H9 (cell line): Measurements from ENCODE around the gene WDR59. TPM values are rescaled to one million over a fixed set of nuclear protein-coding genes. Genes with fewer than 3 reads are reported as not detected.

ENCODE experiments used
- DNase-seq: peaks from one replicate; pipeline ENCODE4 v3.0.0-alpha.2; 2017
- H2AFZ ChIP-seq: one replicate; pipeline ENCODE4 v1.6.1; 2013; ENCODE audit warnings: mild to moderate bottlenecking, low read length, control low read depth, moderate library complexity
- H2AK5ac ChIP-seq: 2 replicates; pipeline ENCODE4 v1.6.1; 2013; ENCODE audit warnings: low read length, control low read depth, mixed read lengths; ENCODE audit not compliant: insufficient read length
- H2BK120ac ChIP-seq: one replicate; pipeline ENCODE4 v1.6.1; 2013; ENCODE audit warnings: low read depth, mild to moderate bottlenecking, low read length, control low read depth, inconsistent platforms; ENCODE audit not compliant: poor library complexity, severe bottlenecking
- H2BK12ac ChIP-seq: 2 replicates; pipeline ENCODE4 v1.6.1; 2013; ENCODE audit warnings: low read length, control low read depth, mixed read lengths, low read depth; ENCODE audit not compliant: insufficient read length
- H2BK15ac ChIP-seq: 2 replicates; pipeline ENCODE4 v1.6.1; 2013; ENCODE audit warnings: low read depth, low read length, control low read depth
- H2BK20ac ChIP-seq: one replicate; pipeline ENCODE4 v1.6.1; 2013; ENCODE audit warnings: low read depth, mild to moderate bottlenecking, low read length, control low read depth, inconsistent platforms; ENCODE audit not compliant: poor library complexity, severe bottlenecking
- H2BK5ac ChIP-seq: 2 replicates; pipeline ENCODE4 v1.6.1; 2013; ENCODE audit warnings: low read length, control low read depth, mixed read lengths; ENCODE audit not compliant: insufficient read length
- H3K14ac ChIP-seq: 2 replicates; pipeline ENCODE4 v1.6.1; 2013; ENCODE audit warnings: low read length, control low read depth; ENCODE audit not compliant: insufficient read depth
- H3K18ac ChIP-seq: 2 replicates; pipeline ENCODE4 v1.6.1; 2013; ENCODE audit warnings: low read depth, mild to moderate bottlenecking, mixed read lengths, low read length, control low read depth; ENCODE audit not compliant: insufficient read length
- H3K23ac ChIP-seq: 2 replicates; pipeline ENCODE4 v1.6.1; 2013; ENCODE audit warnings: low read length, control low read depth, mixed read lengths, low read depth; ENCODE audit not compliant: insufficient read length
- H3K23me2 ChIP-seq: 2 replicates; pipeline ENCODE4 v1.6.1; 2013; ENCODE audit warnings: low read depth, mild to moderate bottlenecking, mixed read lengths, low read length, control low read depth; ENCODE audit not compliant: insufficient read length, poor library complexity, severe bottlenecking
- H3K27ac ChIP-seq: 2 replicates; pipeline ENCODE4 v1.5.1; 2013; ENCODE audit warnings: low read length, control low read depth, mixed read lengths, low read depth; ENCODE audit not compliant: insufficient read length
- H3K27me3 ChIP-seq: 2 replicates; pipeline ENCODE4 v1.6.1; 2013; ENCODE audit warnings: low read length, control low read depth, inconsistent platforms; ENCODE audit not compliant: insufficient read depth
- H3K4ac ChIP-seq: 2 replicates; pipeline ENCODE4 v1.6.1; 2013; ENCODE audit warnings: low read depth, mild to moderate bottlenecking, control low read depth, inconsistent platforms, low read length, moderate library complexity
- H3K4me1 ChIP-seq: 2 replicates; pipeline ENCODE4 v1.6.1; 2013; ENCODE audit warnings: low read length, control low read depth, inconsistent platforms; ENCODE audit not compliant: insufficient read depth
- H3K4me2 ChIP-seq: 2 replicates; pipeline ENCODE4 v1.6.1; 2013; ENCODE audit warnings: low read length, control low read depth, mixed read lengths; ENCODE audit not compliant: insufficient read length, insufficient read depth
- H3K56ac ChIP-seq: 2 replicates; pipeline ENCODE4 v1.6.1; 2013; ENCODE audit warnings: low read depth, mild to moderate bottlenecking, mixed read lengths, low read length, control low read depth; ENCODE audit not compliant: insufficient read length
- H3K79me1 ChIP-seq: 2 replicates; pipeline ENCODE4 v1.6.1; 2013; ENCODE audit warnings: low read depth, mild to moderate bottlenecking, moderate library complexity, low read length, control low read depth, inconsistent platforms; ENCODE audit not compliant: insufficient read depth, poor library complexity, severe bottlenecking
- H3K79me2 ChIP-seq: 2 replicates; pipeline ENCODE4 v1.6.1; 2013; ENCODE audit warnings: low read length, control low read depth, inconsistent platforms; ENCODE audit not compliant: insufficient read depth
- H3K9ac ChIP-seq: 2 replicates; pipeline ENCODE4 v1.6.1; 2013; ENCODE audit warnings: low read length, control low read depth, mixed read lengths; ENCODE audit not compliant: insufficient read length; ENCODE audit errors: extremely low read depth
- H3K9me3 ChIP-seq: one replicate; pipeline ENCODE4 v1.6.1; 2013; ENCODE audit warnings: low read depth, low read length, inconsistent platforms; ENCODE audit not compliant: control insufficient read depth
- H3T11ph ChIP-seq: one replicate; pipeline ENCODE4 v1.6.1; 2013; ENCODE audit warnings: mild to moderate bottlenecking, low read length, control low read depth, inconsistent platforms
- H4K20me1 ChIP-seq: one replicate; pipeline ENCODE4 v1.6.1; 2013; ENCODE audit not compliant: control insufficient read depth, insufficient read length, insufficient read depth
- H4K5ac ChIP-seq: 2 replicates; pipeline ENCODE4 v1.6.1; 2013; ENCODE audit warnings: low read depth, mild to moderate bottlenecking, mixed read lengths, low read length, control low read depth; ENCODE audit not compliant: insufficient read length
- H4K8ac ChIP-seq: replicated peaks from 2 replicates; pipeline ENCODE4 v1.6.1; 2013; ENCODE audit warnings: low read length, control low read depth, mixed read lengths, low read depth; ENCODE audit not compliant: insufficient read length
- H4K91ac ChIP-seq: 2 replicates; pipeline ENCODE4 v1.6.1; 2013; ENCODE audit warnings: low read depth, mild to moderate bottlenecking, moderate library complexity, mixed read lengths, low read length, control low read depth; ENCODE audit not compliant: insufficient read length
- H3K27ac Mint-ChIP-seq, 3 experiments: 2 replicates in 2 of 3; 3 replicates in 1 of 3; pipeline ENCODE4 v1.8.0; 2020 to 2021; ENCODE audit warnings: mixed read lengths in 3 of 3, mild to moderate bottlenecking in 1 of 3, moderate library complexity in 1 of 3
- H3K27me3 Mint-ChIP-seq: 2 replicates; pipeline ENCODE4 v1.8.0; 2021; ENCODE audit warnings: low read depth, mild to moderate bottlenecking, moderate library complexity, mixed read lengths
- H3K36me3 Mint-ChIP-seq, 3 experiments: 2 replicates in 2 of 3; 3 replicates in 1 of 3; pipeline ENCODE4 v1.8.0; 2020 to 2021; ENCODE audit warnings: low read depth in 3 of 3, mixed read lengths in 3 of 3; ENCODE audit not compliant: insufficient read depth in 1 of 3
- H3K4me1 Mint-ChIP-seq, 2 experiments: 2 replicates each; pipeline ENCODE4 v1.8.0; 2020; ENCODE audit warnings: mixed read lengths in 2 of 2
- H3K4me3 Mint-ChIP-seq, 2 experiments: 2 replicates in 1 of 2; 3 replicates in 1 of 2; pipeline ENCODE4 v1.8.0; 2020 to 2021; ENCODE audit warnings: mild to moderate bottlenecking in 2 of 2, mixed read lengths in 2 of 2, moderate library complexity in 1 of 2
- H3K9me3 Mint-ChIP-seq, 2 experiments: 2 replicates in 1 of 2; 3 replicates in 1 of 2; pipeline ENCODE4 v1.8.0; 2020; ENCODE audit warnings: mild to moderate bottlenecking in 2 of 2, mixed read lengths in 2 of 2, moderate library complexity in 1 of 2
- CTCF ChIP-seq: fragments of 200-600 bp; sonication (generic); conservative IDR thresholded peaks from 3 replicates; pipeline ENCODE4 v1.8.0; 2021; ENCODE audit warnings: antibody characterized with exemption, mild to moderate bottlenecking
- WGBS: extraction: QIAGEN DNeasy Blood & Tissue Kit; methylation state at CpG from one replicate; pipeline ENCODE4 v1.1.7; 2013; ENCODE audit warnings: missing lambda C conversion rate, low lambda C conversion rate, mixed read lengths; ENCODE audit not compliant: insufficient read length; ENCODE audit errors: extremely low coverage; 5-methylcytosine and 5-hydroxymethylcytosine counted together
- total RNA-seq: library from RNA; stranded (reverse); gene quantifications from 2 replicates; pipeline ENCODE4 v1.2.1, GENCODE V29; 2021

WDR59 gene
- total RNA-seq, 1 experiment from 2014 or later, result 97.5 TPM

- no peaks in the 10 kb centered on the region for H3K23me2 ChIP-seq
- no peak overlapping the region for H4K5ac ChIP-seq
- H3K27ac ChIP-seq, result no peak overlapping the region
- no peak overlapping the region for H2BK12ac ChIP-seq
- no peak overlapping the region for H3K4ac ChIP-seq
- no CpG with 5 or more reads among the region's 3 CpGs for whole genome bisulfite sequencing
- H4K8ac ChIP-seq, result no peak overlapping the region
- no peak overlapping the region for H3K14ac ChIP-seq
- H2BK20ac ChIP-seq, result no peak overlapping the region
- no peak overlapping the region for H3K4me3 Mint-ChIP-seq
- no peak overlapping the region for H3T11ph ChIP-seq
- H3K18ac ChIP-seq, result no peak overlapping the region
- no peaks in the 10 kb centered on the region for H3K27me3 ChIP-seq
- H3K79me2 ChIP-seq, result peaks cover 13% of the 10 kb centered on the region; the same call in 1 of the 2 replicates
- peaks cover 7% of the 10 kb centered on the region; the same call in 1 of the 2 replicates for H3K4me1 ChIP-seq
- TF ChIP-seq CTCF, result no peak
- H3K23ac ChIP-seq, result no peak overlapping the region
- no peaks in the 10 kb centered on the region for H3K27me3 Mint-ChIP-seq
- no peak overlapping the region for H3K4me2 ChIP-seq
- H3K79me1 ChIP-seq, result peaks cover 10% of the 10 kb centered on the region
- no peak for DNase-seq
- no peak overlapping the region for H2BK15ac ChIP-seq
- no peak overlapping the region for H2AFZ ChIP-seq
- H3K9ac ChIP-seq, result no peak overlapping the region
- no peaks in the 10 kb centered on the region for H3K9me3 ChIP-seq
- H3K36me3 Mint-ChIP-seq, result peaks cover 2 to 13% (median 3%) of the 10 kb centered on the region in 3 experiments; a peak in 4 of 7 replicates
- H3K27ac Mint-ChIP-seq, result peak overlapping the region; percentile 55 to 74 (median 59); a peak in 4 of 7 replicates
- H2BK5ac ChIP-seq, result no peak overlapping the region
- H3K9me3 Mint-ChIP-seq, result peaks cover 0 to 2% of the 10 kb centered on the region in 2 experiments; a peak in 1 of 5 replicates
- no peak overlapping the region for H2BK120ac ChIP-seq
- peaks cover 15 to 20% of the 10 kb centered on the region in 2 experiments for H3K4me1 Mint-ChIP-seq
- no peak overlapping the region for H4K91ac ChIP-seq
- H2AK5ac ChIP-seq, result no peak overlapping the region
- no peaks in the 10 kb centered on the region for H4K20me1 ChIP-seq
- H3K56ac ChIP-seq, result no peak overlapping the region
These were observed 26.8 kb upstream of the WDR59 start for GRCh38 chr16:75011634-75012307.
